Glutamatergic neuron (in vitro differentiated cells): ENCODE measurements around the gene ALMS1. TPM values are rescaled to one million over a fixed set of nuclear protein-coding genes. Genes with fewer than 3 reads are reported as not detected.
"Not testable (repeated sequence)": the region's sequence is repeated elsewhere in the genome, so short reads cannot be mapped to it uniquely, and the experiment has no call there.

Experiments used
- DNase-seq: peaks from one replicate; pipeline ENCODE4 v3.0.0; 2022
- H3K27ac Mint-ChIP-seq: one replicate; pipeline ENCODE4 v1.8.0; 2020; ENCODE audit warnings: mild to moderate bottlenecking, mixed read lengths, inconsistent platforms; ENCODE audit not compliant: unreplicated experiment
- H3K27me3 Mint-ChIP-seq: one replicate; pipeline ENCODE4 v1.8.0; 2020; ENCODE audit warnings: mild to moderate bottlenecking, moderate library complexity, mixed read lengths, inconsistent platforms; ENCODE audit not compliant: unreplicated experiment
- H3K36me3 Mint-ChIP-seq: one replicate; pipeline ENCODE4 v1.8.0; 2020; ENCODE audit warnings: mild to moderate bottlenecking, mixed read lengths, inconsistent platforms; ENCODE audit not compliant: unreplicated experiment
- H3K4me1 Mint-ChIP-seq: one replicate; pipeline ENCODE4 v1.8.0; 2020; ENCODE audit warnings: mild to moderate bottlenecking, low read depth, mixed read lengths, inconsistent platforms; ENCODE audit not compliant: unreplicated experiment
- H3K4me3 Mint-ChIP-seq: one replicate; pipeline ENCODE4 v1.8.0; 2020; ENCODE audit warnings: mild to moderate bottlenecking, mixed read lengths, inconsistent platforms; ENCODE audit not compliant: unreplicated experiment
- H3K9me3 Mint-ChIP-seq: one replicate; pipeline ENCODE4 v1.8.0; 2020; ENCODE audit warnings: mild to moderate bottlenecking, moderate library complexity, mixed read lengths, inconsistent platforms; ENCODE audit not compliant: unreplicated experiment
- total RNA-seq: library from RNA; stranded (reverse); fragmentation: NEBNext Ultra II Directional; extraction: Animal tissue kit (Norgen Biotek cat#: 25700); gene quantifications from one replicate; pipeline ENCODE4 v1.2.1, GENCODE V29; 2021; ENCODE audit not compliant: unreplicated experiment
- TF ChIP-seq, protein P1 (sequence below): fragments of 200-600 bp; sonication (generic); IDR thresholded peaks from one replicate; pipeline ENCODE4 v1.5.0; 2021; ENCODE audit not compliant: partially characterized antibody, unreplicated experiment

ALMS1 gene
- total RNA-seq, 1 donor from 2014 or later: 50.5 TPM

DNA sequence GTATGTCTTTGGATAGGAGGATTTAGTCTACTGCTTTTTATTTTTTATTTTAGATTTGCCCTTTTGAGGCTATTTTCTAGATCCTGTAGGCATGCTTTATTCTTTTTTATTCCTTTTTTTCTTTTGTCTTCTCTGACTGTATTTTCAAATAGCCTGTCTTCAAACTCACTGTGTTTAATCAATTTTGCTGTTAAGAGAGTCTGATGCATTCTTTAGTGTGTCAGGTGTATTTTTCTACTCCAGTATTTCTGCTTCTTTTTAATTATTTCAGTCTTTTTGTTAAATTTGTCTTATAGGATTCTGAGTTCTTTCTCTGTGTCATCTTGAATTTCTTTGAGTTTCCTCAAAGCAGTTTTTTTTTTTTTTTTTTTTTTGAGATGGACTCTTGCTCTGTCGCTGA is 143.1 kb downstream of the ALMS1 start:
- H3K4me1 Mint-ChIP-seq: no peaks in the 10 kb centered on the region
- H3K27ac Mint-ChIP-seq: no peak overlapping the region
- peaks cover 61% of the 10 kb centered on the region for H3K36me3 Mint-ChIP-seq
- H3K27me3 Mint-ChIP-seq: peaks cover 5% of the 10 kb centered on the region
- H3K4me3 Mint-ChIP-seq: no peak overlapping the region
- H3K9me3 Mint-ChIP-seq: peaks cover 5% of the 10 kb centered on the region
- TF ChIP-seq, protein P1, sequence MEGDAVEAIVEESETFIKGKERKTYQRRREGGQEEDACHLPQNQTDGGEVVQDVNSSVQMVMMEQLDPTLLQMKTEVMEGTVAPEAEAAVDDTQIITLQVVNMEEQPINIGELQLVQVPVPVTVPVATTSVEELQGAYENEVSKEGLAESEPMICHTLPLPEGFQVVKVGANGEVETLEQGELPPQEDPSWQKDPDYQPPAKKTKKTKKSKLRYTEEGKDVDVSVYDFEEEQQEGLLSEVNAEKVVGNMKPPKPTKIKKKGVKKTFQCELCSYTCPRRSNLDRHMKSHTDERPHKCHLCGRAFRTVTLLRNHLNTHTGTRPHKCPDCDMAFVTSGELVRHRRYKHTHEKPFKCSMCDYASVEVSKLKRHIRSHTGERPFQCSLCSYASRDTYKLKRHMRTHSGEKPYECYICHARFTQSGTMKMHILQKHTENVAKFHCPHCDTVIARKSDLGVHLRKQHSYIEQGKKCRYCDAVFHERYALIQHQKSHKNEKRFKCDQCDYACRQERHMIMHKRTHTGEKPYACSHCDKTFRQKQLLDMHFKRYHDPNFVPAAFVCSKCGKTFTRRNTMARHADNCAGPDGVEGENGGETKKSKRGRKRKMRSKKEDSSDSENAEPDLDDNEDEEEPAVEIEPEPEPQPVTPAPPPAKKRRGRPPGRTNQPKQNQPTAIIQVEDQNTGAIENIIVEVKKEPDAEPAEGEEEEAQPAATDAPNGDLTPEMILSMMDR: no peak
- no peak for DNase-seq

- H3K36me3 Mint-ChIP-seq: peaks cover 49% of the 10 kb centered on the region
- H3K4me3 Mint-ChIP-seq, DNase-seq, H3K9me3 Mint-ChIP-seq, H3K4me1 Mint-ChIP-seq, H3K27me3 Mint-ChIP-seq, H3K27ac Mint-ChIP-seq: not testable (repeated sequence)
These were observed 145.1 kb downstream of the ALMS1 start for GRCh38 chr2:73530773-73531172.

DNA sequence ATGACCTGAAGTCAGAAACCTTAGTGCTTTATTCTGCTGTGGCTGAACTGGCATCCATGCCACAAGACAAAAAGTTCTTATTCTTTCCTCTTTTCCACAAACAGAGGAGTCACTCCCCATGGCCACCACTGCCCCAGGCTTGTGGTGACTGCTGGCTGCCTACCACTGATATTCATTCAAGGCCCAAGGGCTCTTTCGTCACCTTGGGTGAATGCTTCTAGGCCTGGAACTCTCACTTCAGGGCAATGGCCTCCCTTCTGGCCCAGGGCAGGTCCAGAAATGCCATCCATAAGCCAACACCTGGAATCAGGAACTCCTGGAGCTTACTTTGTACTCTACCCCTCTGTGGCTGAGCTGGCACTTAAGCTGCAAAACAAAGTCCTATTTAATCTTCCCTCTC is 146.7 kb downstream of the ALMS1 start:
- Mint-ChIP-seq H3K27me3 (peaks cover 5% of the 10 kb centered on the region), H3K4me1 (no peaks in the 10 kb centered on the region), H3K36me3 (peaks cover 52% of the 10 kb centered on the region), H3K4me3 (no peak overlapping the region), H3K9me3 (peaks cover 1% of the 10 kb centered on the region), H3K27ac (no peak overlapping the region)
- TF ChIP-seq, protein P1: no peak
- no peak for DNase-seq

GRCh38 chr2:73536133-73536840 is 150.7 kb downstream of the ALMS1 start:
- H3K9me3 Mint-ChIP-seq: peaks cover 16% of the 10 kb centered on the region
- DNase-seq: no peak
- TF ChIP-seq, protein P1: no peak
- no peaks in the 10 kb centered on the region for H3K4me1 Mint-ChIP-seq
- no peak overlapping the region for H3K27ac Mint-ChIP-seq
- no peak overlapping the region for H3K4me3 Mint-ChIP-seq
- peaks cover 49% of the 10 kb centered on the region for H3K36me3 Mint-ChIP-seq
- H3K27me3 Mint-ChIP-seq: no peaks in the 10 kb centered on the region

- not testable (repeated sequence) for H3K4me3 Mint-ChIP-seq, H3K27me3 Mint-ChIP-seq, H3K36me3 Mint-ChIP-seq, DNase-seq, H3K9me3 Mint-ChIP-seq, H3K27ac Mint-ChIP-seq, H3K4me1 Mint-ChIP-seq
These were observed 175.2 kb downstream of the ALMS1 start for GRCh38 chr2:73560875-73561274.

GRCh38 chr2:73561422-73561821 is 175.8 kb downstream of the ALMS1 start:
- no peak for DNase-seq
- TF ChIP-seq, protein P1: no peak
- H3K36me3 Mint-ChIP-seq: no peaks in the 10 kb centered on the region
- H3K9me3 Mint-ChIP-seq: no peaks in the 10 kb centered on the region
- H3K27me3 Mint-ChIP-seq: no peaks in the 10 kb centered on the region
- H3K4me3 Mint-ChIP-seq: no peak overlapping the region
- H3K4me1 Mint-ChIP-seq: no peaks in the 10 kb centered on the region
- H3K27ac Mint-ChIP-seq: no peak overlapping the region
